Non-pigmented ciliary epithelial cell (primary cell): Measurements from ENCODE around the gene SNX10.

Experiments used
- DNase-seq: peaks from one replicate; pipeline ENCODE4 v3.0.0-alpha.2; 2010; ENCODE audit warnings: low read depth

The SNX10 gene

GRCh38 chr7:26337232-26337865 lies 45.7 kb downstream of the SNX10 start:
- no peak for DNase-seq

GRCh38 chr7:26340476-26341018 lies 48.9 kb downstream of the SNX10 start:
- DNase-seq, result no peak

- DNase-seq, result no peak
These were observed 51.7 kb downstream of the SNX10 start for GRCh38 chr7:26343320-26343832.

GRCh38 chr7:26343837-26344236 lies 52.2 kb downstream of the SNX10 start:
- no peak for DNase-seq

- DNase-seq, result no peak
These were observed 53.5 kb downstream of the SNX10 start for GRCh38 chr7:26345202-26345601.

GRCh38 chr7:26345837-26346236 lies 54.2 kb downstream of the SNX10 start:
- DNase-seq, result no peak

- DNase-seq, result no peak
These were observed 55.0 kb downstream of the SNX10 start for GRCh38 chr7:26346611-26347203.

GRCh38 chr7:26348234-26348851 lies 56.7 kb downstream of the SNX10 start:
- no peak for DNase-seq

GRCh38 chr7:26349005-26349915 lies 57.6 kb downstream of the SNX10 start:
- no peak for DNase-seq

- DNase-seq, result no peak
These were observed 59.5 kb downstream of the SNX10 start for GRCh38 chr7:26351171-26351570.

- DNase-seq, result no peak
These were observed 64.6 kb downstream of the SNX10 start for GRCh38 chr7:26356229-26356628.

- DNase-seq, result no peak
These were observed 65.5 kb downstream of the SNX10 start for GRCh38 chr7:26356929-26357798.

- DNase-seq, result no peak
These were observed 66.1 kb downstream of the SNX10 start for GRCh38 chr7:26357799-26358151.

GRCh38 chr7:26360650-26361049 lies 69.0 kb downstream of the SNX10 start:
- no peak for DNase-seq

- no peak for DNase-seq
These were observed 70.0 kb downstream of the SNX10 start for GRCh38 chr7:26361637-26362036.

GRCh38 chr7:26363465-26363864 lies 71.8 kb downstream of the SNX10 start:
- no peak for DNase-seq

- DNase-seq, result peak; percentile 41
These were observed 73.6 kb downstream of the SNX10 start for GRCh38 chr7:26365077-26365900.

- DNase-seq, result no peak
These were observed 74.2 kb downstream of the SNX10 start for GRCh38 chr7:26365901-26366275.

- no peak for DNase-seq
These were observed 75.6 kb downstream of the SNX10 start for GRCh38 chr7:26367219-26367711.

- no peak for DNase-seq
These were observed 76.9 kb downstream of the SNX10 start for GRCh38 chr7:26368542-26368941.
